ENCODE results near the gene CCNB1IP1. TPM values are rescaled to one million over a fixed set of nuclear protein-coding genes. Genes with fewer than 3 reads are reported as not detected.

The CCNB1IP1 gene
- total and polyA plus RNA-seq, 2 of the 4 experiments (the other 2 are of a cell fraction) = 27.5 to 34.6 TPM

- ChIA-PET POLR2A (ENCODE audit: unreplicated experiment) (no interaction called here), CTCF (no interaction called here)
- Histone ChIP-seq H3K18ac (ENCODE audit: low read depth, low read length) (no peak overlapping the region), H3K56ac (ENCODE audit: extremely low read depth, insufficient read depth, low read length) (no peak overlapping the region), H3K4me2 (ENCODE audit: low read depth, low read length) (no peak overlapping the region), H3K79me1 (ENCODE audit: low read depth in 1 of 2, low read length in 2 of 2) (no peaks in the 10 kb centered on the region), H4K5ac (ENCODE audit: low read depth, low read length) (no peak overlapping the region), H3K27ac (ENCODE audit: insufficient read depth, low read length) (no peak overlapping the region), H3K4me1 (ENCODE audit: control insufficient read depth, insufficient read depth, low read length) (no peaks in the 10 kb centered on the region), H2BK120ac (ENCODE audit: low read depth, low read length) (no peak overlapping the region), H3K9me3 (ENCODE audit: control insufficient read depth, insufficient read depth, low read length) (no peaks in the 10 kb centered on the region), H3K36me3 (ENCODE audit: control insufficient read depth, insufficient read depth, low read length) (peaks cover 32% of the 10 kb centered on the region), H2BK15ac (ENCODE audit: low read depth, low read length) (no peak overlapping the region), H3K9ac (ENCODE audit: low read depth, low read length) (no peak overlapping the region), H3K27me3 (ENCODE audit: control insufficient read depth, insufficient read depth, low read length) (no peaks in the 10 kb centered on the region), H4K8ac (ENCODE audit: low read depth in 2 of 2, low read length in 2 of 2) (no peak overlapping the region), H4K20me1 (ENCODE audit: insufficient read depth, low read length) (no peaks in the 10 kb centered on the region), H2AFZ (replicated peaks; ENCODE audit: low read length, poor library complexity) (no peak overlapping the region), H3K4me3 (ENCODE audit: insufficient read depth, low read depth, low read length) (no peak overlapping the region), H2AK5ac (ENCODE audit: low read depth, low read length) (no peak overlapping the region), H3K4ac (ENCODE audit: low read depth, low read length) (no peak overlapping the region), H2AK9ac (replicated peaks; ENCODE audit: low read depth, low read length, poor library complexity) (no peak overlapping the region), H3K23ac (ENCODE audit: low read depth, low read length) (no peak overlapping the region), H3K14ac (replicated peaks; ENCODE audit: low read depth, low read length) (no peak overlapping the region), H3K9me1 (ENCODE audit: insufficient read depth, low read length) (peaks cover 3% of the 10 kb centered on the region; the same call in 1 of the 2 replicates), H2BK5ac (ENCODE audit: low read depth, low read length, poor library complexity, severe bottlenecking) (no peak overlapping the region), H2BK20ac (ENCODE audit: low read depth, low read length) (no peak overlapping the region), H4K91ac (ENCODE audit: insufficient read depth, low read depth, low read length) (no peak overlapping the region)
- DNase-seq (no peak), ATAC-seq (ENCODE audit: low read depth) (no peak)
- intact Hi-C loops (cut with micrococcal nuclease) (no loop called here), in situ Hi-C loops (cut with MboI; ENCODE audit: low sequenced_read_pairs) (no loop called here), dilution Hi-C loops (cut with HindIII; ENCODE audit: low sequenced_read_pairs, unreplicated experiment) (no loop called here)
- BruUV-seq (replicated peaks) = no TSS peak
- TF ChIP-seq RFX5 (IDR thresholded peaks at IDR 0.05; ENCODE audit: low read depth, low read length) = no peak
- no peak for TF ChIP-seq RAD21 (IDR thresholded peaks at IDR 0.05; ENCODE audit: low read length)
- no peak for TF ChIP-seq USF2 (IDR thresholded peaks at IDR 0.05; ENCODE audit: low read depth, low read length)
- no peak for TF ChIP-seq CTCF (conservative IDR thresholded peaks at IDR 0.05; ENCODE audit: low read depth, low read length)
- no peak for TF ChIP-seq BHLHE40 (IDR thresholded peaks at IDR 0.05; ENCODE audit: low read depth, low read length)
- TF ChIP-seq NFE2L2 (IDR thresholded peaks at IDR 0.05; ENCODE audit: low read depth, low read length) = no peak
- TF ChIP-seq MXI1 (IDR thresholded peaks at IDR 0.05; ENCODE audit: borderline replicate concordance, low read depth, low read length) = no peak
- no peak for TF ChIP-seq CEBPB (IDR thresholded peaks at IDR 0.05; ENCODE audit: low read depth, low read length)
- TF ChIP-seq SMC3 (IDR thresholded peaks at IDR 0.05; ENCODE audit: low read depth, low read length) = no peak
- TF ChIP-seq ELK1 (IDR thresholded peaks at IDR 0.05; ENCODE audit: borderline replicate concordance, low read depth, low read length) = no peak
- TF ChIP-seq CHD1 (IDR thresholded peaks at IDR 0.05; ENCODE audit: low read depth, low read length) = no peak
- no peak for TF ChIP-seq POLR2A (IDR thresholded peaks at IDR 0.05; ENCODE audit: low read depth, low read length)
- 100% methylated on average over 2 of the region's 4 CpGs; no CpG with 5 or more reads in 1 of the 2 experiments for WGBS, 2 experiments (ENCODE audit: extremely low coverage in 2 of 2, insufficient read length in 1 of 2)
Measured at GRCh38 chr14:20295067-20295466, 38.0 kb downstream of the CCNB1IP1 start.

Measured in IMR-90 (cell line).